HG03439 (cell line): ENCODE data around the gene ATG14.
"Not testable (repeated sequence)": the region's sequence is repeated elsewhere in the genome, so short reads cannot be mapped to it uniquely, and the experiment has no call there.

Experiments used
- ATAC-seq: cut with Tn5 transposase; IDR thresholded peaks from one replicate; pipeline ENCODE4 v1.9.1; 2021; ENCODE audit warnings: mild to moderate bottlenecking, moderate library complexity; ENCODE audit not compliant: unreplicated experiment

The ATG14 gene

GRCh38 chr14:55353686-55354467 lies 57.8 kb downstream of the ATG14 start:
- ATAC-seq, result no peak

GRCh38 chr14:55352201-55352600 lies 59.4 kb downstream of the ATG14 start:
- no peak for ATAC-seq

- no peak for ATAC-seq
Measured at GRCh38 chr14:55351111-55351510, 60.5 kb downstream of the ATG14 start.

- no peak for ATAC-seq
Measured at GRCh38 chr14:55350461-55350860, 61.2 kb downstream of the ATG14 start.

- no peak for ATAC-seq
Measured at GRCh38 chr14:55349565-55349964, 62.1 kb downstream of the ATG14 start.

GRCh38 chr14:55348766-55349453 lies 62.7 kb downstream of the ATG14 start:
- no peak for ATAC-seq

- no peak for ATAC-seq
Measured at GRCh38 chr14:55347748-55348147, 63.9 kb downstream of the ATG14 start.

- no peak for ATAC-seq
Measured at GRCh38 chr14:55347040-55347439, 64.6 kb downstream of the ATG14 start.

- not testable (repeated sequence) for ATAC-seq
Measured at GRCh38 chr14:55344582-55345163, 67.0 kb downstream of the ATG14 start.

- no peak for ATAC-seq
Measured at GRCh38 chr14:55341781-55342180, 69.8 kb downstream of the ATG14 start.

- no peak for ATAC-seq
Measured at GRCh38 chr14:55340482-55340881, 71.1 kb downstream of the ATG14 start.

GRCh38 chr14:55339770-55340169 lies 71.9 kb downstream of the ATG14 start:
- peak; percentile 72 for ATAC-seq

GRCh38 chr14:55336691-55337090 lies 74.9 kb downstream of the ATG14 start:
- ATAC-seq, result no peak

GRCh38 chr14:55336162-55336561 lies 75.5 kb downstream of the ATG14 start:
- ATAC-seq, result no peak

GRCh38 chr14:55333711-55334485 lies 77.7 kb downstream of the ATG14 start:
- ATAC-seq, result peak; percentile 47

- ATAC-seq, result no peak
Measured at GRCh38 chr14:55332654-55333570, 78.7 kb downstream of the ATG14 start.

- no peak for ATAC-seq
Measured at GRCh38 chr14:55329999-55330710, 81.5 kb downstream of the ATG14 start.

- ATAC-seq, result no peak
Measured at GRCh38 chr14:55328317-55328716, 83.3 kb downstream of the ATG14 start.

- no peak for ATAC-seq
Measured at GRCh38 chr14:55327179-55327578, 84.5 kb downstream of the ATG14 start.

GRCh38 chr14:55324812-55325211 lies 86.8 kb downstream of the ATG14 start:
- no peak for ATAC-seq
